Lower leg skin (tissue), 3 donors: ENCODE measurements around the gene KRT7.

Source experiments
- CTCF ChIP-seq, 3 donors: fragments of 450-650 bp; IDR thresholded peaks; one replicate each; pipeline ENCODE4 v1.5.1; 2016; ENCODE audit warnings: antibody characterized with exemption in 3 of 3, mild to moderate bottlenecking in 3 of 3, moderate library complexity in 2 of 3
- POLR2A ChIP-seq, 2 donors: fragments of 450-650 bp; IDR thresholded peaks; one replicate each; pipeline ENCODE4 v1.6.1; 2016 to 2017; ENCODE audit warnings: antibody characterized with exemption in 2 of 2, mild to moderate bottlenecking in 1 of 2, moderate library complexity in 1 of 2

GRCh38 chr12:52256584-52256935, 23.5 kb downstream of the KRT7 start:
- TF ChIP-seq CTCF (IDR thresholded peaks at IDR 0.05), result no peak
- no peak for TF ChIP-seq POLR2A (IDR thresholded peaks at IDR 0.05)
